GM19395 (cell line): ENCODE measurements around the gene AHNAK.
"Not testable (repeated sequence)": the region's sequence is repeated elsewhere in the genome, so short reads cannot be mapped to it uniquely, and the experiment has no call there.

Experiments
- ATAC-seq: cut with Tn5 transposase; IDR thresholded peaks from one replicate; pipeline ENCODE4 v1.9.1; 2021; ENCODE audit warnings: mild to moderate bottlenecking, moderate library complexity; ENCODE audit not compliant: unreplicated experiment

The AHNAK gene, protein sequence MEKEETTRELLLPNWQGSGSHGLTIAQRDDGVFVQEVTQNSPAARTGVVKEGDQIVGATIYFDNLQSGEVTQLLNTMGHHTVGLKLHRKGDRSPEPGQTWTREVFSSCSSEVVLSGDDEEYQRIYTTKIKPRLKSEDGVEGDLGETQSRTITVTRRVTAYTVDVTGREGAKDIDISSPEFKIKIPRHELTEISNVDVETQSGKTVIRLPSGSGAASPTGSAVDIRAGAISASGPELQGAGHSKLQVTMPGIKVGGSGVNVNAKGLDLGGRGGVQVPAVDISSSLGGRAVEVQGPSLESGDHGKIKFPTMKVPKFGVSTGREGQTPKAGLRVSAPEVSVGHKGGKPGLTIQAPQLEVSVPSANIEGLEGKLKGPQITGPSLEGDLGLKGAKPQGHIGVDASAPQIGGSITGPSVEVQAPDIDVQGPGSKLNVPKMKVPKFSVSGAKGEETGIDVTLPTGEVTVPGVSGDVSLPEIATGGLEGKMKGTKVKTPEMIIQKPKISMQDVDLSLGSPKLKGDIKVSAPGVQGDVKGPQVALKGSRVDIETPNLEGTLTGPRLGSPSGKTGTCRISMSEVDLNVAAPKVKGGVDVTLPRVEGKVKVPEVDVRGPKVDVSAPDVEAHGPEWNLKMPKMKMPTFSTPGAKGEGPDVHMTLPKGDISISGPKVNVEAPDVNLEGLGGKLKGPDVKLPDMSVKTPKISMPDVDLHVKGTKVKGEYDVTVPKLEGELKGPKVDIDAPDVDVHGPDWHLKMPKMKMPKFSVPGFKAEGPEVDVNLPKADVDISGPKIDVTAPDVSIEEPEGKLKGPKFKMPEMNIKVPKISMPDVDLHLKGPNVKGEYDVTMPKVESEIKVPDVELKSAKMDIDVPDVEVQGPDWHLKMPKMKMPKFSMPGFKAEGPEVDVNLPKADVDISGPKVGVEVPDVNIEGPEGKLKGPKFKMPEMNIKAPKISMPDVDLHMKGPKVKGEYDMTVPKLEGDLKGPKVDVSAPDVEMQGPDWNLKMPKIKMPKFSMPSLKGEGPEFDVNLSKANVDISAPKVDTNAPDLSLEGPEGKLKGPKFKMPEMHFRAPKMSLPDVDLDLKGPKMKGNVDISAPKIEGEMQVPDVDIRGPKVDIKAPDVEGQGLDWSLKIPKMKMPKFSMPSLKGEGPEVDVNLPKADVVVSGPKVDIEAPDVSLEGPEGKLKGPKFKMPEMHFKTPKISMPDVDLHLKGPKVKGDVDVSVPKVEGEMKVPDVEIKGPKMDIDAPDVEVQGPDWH (N-terminal part only)

DNA sequence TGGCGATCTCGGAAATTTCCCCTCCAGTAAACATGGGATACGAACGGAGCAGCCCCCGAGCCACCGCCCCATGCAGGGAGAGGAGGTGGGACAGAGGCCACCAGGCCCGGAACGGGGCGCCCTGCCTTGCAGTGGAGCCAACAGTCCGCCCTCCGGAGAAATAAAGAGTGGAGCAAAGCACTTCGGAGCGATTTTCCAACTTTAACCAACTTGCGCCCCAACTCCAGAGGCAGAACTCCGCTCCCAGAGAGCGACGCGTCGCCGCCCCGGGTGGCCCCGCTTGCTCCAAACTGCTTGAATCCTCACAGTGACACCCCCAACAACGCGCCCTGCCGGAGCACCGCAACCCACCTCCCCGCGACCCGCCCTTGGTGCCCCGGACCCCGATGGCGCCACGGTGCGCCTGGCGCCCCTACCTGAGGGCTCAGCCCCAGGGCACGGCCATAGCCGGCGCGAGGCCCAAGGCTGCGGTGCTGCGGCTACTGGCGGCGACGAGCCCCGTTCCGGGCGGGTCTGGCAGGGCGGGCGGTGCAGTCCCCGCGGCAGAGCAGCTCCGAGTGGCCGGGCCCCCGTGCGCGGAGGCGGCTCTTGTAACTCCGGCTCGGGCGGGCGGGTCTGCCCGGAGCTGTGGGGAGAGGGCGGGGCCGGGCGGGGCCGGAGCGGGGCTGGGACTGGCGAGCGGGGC, at the start of gene AHNAK:
Gene AHNAK (minus strand): TSS at position 563 of the 685 bp plus-strand sequence. CDS start 10,708 bp downstream, outside the sequence.
- ATAC-seq = no peak

DNA sequence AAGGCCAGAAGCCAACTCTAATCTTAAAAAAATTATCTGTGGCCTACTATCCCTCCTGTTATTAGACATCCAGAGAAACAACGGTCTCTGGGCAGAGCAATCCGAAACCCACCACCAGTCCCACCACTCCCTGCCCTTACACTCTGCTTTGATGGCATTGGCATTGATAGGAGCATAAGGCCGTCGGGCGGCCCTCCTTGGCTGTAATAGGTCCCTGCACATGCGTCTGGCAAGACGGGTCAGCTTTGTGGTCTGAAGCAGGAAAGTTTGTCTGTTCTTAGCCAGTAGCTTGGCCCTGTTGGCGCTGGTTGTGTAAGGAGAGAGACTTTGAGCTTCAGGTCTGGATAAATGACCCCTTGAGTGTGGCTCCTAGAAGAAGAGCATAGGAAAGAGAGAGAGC, 48.5 kb upstream of the AHNAK start:
- no peak for ATAC-seq

DNA sequence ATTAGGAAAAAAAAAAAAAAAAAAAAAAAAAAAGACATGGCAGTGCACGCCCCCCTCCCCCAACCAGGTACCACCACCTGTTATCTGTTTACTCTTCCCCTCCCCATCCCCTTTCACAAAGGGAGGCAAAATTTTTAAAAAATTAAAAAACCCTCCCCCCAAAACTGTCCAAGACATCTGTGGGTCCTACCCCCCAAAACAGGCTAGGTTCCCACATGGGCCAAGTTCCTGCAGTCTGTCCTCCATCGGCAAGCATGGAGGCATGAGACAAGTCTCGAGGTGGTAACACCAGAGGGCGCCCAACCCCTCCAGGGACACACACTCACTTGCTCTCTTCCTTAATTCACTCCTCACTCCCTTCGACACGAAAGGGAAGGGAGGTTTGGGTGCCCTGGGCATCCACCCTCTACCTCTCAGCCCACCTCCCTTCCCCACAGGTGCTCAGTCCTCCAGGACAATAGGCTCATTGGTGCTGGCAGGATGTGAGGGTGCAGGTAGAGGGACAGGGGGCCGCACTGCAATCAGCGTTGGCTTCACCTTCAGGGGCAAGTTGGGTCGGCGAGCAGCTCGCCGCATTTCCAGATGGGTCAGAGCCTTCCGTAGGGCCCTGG, 46.9 kb upstream of the AHNAK start:
- ATAC-seq = no peak

DNA sequence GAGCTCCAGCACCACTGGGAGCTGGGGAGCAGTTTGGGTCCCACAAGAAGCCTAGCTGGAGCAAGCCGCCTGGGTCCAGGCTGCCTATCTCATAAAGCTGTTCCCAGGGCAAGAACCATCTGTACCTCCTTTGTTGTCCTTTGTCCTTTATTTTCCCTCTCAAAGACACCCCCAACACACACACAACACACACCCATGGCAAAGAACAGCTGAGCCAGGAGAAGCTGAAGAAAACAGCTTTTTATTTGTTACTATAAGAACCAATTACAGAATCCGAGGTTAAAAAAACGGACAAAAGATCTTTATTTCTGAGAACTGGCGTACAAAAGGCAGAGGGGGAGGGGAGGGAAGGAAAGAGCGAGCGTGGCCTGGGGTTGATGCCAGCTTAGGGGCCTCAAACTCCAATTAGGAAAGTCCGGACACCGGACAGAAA, 46.4 kb upstream of the AHNAK start:
- no peak for ATAC-seq

DNA sequence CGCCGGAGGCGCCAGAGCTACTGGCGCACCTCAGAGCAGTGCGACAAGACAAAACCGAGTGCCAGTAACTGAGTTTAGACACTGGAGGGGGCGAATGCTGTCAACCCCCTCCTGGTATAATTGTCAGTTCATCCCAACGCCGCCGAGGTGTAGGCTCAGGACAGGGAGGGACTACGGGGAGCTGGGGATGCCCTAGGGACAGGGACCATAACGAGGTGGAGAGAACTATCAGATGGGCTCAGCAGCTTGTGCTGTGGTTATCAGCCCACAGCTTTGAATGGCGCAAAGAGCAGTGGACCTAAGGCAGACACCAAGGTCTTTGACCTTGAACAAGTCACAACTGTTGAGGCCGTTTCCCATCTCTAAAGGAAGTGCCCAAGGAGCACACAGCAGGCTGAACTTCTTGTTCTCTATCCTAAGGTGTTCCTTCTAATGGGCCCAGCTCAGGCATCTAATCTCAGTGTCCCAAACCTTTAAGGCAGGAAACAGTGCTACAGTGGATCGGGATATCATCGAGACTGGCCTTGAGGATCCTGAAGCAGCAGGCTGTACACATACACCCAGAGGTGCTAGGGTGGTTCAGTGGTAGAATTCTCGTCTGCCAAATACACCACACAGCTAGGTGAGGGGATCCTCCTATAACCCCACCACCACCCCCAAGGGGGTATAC, 45.7 kb upstream of the AHNAK start:
- no peak for ATAC-seq

DNA sequence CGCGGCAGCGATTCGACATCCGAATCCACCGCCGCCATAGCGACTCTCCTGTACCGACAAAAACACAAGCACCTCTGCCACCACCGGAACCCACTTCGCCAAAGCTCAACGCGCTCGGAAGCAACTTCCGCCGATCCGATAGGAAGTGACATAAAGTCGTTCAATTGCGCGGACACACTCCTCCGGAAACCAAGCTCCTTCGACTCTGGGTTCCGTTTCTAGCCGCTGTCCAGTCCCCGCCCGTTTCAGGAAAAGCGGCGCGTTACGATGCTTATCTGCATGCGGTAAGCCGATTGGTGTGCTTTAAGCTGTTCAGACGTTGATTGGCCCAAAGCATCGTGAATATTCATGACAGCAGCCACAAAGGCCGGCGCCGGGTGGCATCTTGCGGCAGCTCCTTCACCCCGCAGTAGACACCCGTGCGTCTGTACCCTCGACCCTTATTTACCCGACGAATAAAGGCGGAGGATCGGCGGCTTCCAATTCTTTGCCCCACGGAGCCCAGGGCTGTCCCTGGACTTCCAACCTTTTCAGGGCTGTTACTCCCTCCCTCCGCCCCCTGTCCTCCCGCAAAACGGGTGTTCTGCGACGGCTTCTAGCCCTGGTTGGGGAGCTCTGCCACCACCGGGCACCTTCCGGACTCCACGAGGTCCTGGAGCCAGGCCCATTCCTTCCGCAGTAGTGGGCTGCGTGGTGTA, 45.0 kb upstream of the AHNAK start, which contains the start of gene TUT1:
Gene TUT1 (minus strand): TSS at position 76 of the 698 bp plus-strand sequence. CDS start 38 bp downstream, at position 38.
- ATAC-seq = peak; percentile 87

DNA sequence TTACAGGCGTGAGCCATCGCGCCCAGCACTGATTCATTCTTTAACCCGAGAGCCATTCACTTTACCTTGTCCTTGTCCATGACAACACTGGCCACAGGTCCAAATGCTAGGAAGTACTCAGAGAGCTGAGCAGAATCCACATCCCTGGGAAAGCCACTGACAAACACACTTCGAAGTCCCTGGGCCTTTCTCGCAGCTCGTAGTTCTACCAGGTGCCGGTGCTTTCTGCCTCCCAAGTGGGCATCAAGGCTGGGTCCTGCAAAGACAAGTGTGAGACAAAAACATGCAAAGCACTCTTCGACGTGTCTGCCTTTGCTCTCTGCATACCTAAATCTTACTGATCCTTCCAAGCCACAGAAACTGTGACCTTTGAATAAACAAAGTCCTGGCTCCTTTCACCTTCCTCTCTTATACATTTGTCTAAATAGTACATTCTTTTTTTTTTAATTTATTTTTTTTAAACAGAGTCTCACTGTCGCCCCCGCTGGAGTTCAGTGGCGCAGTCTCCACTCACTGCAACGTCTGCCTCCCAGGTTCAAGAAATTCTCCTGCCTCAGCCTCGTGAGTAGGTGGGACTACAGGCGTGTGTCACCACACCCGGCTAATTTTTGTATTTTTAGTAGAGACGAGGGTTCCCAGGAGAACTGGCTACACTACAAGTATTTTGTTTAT, 42.5 kb upstream of the AHNAK start:
- no peak for ATAC-seq

DNA sequence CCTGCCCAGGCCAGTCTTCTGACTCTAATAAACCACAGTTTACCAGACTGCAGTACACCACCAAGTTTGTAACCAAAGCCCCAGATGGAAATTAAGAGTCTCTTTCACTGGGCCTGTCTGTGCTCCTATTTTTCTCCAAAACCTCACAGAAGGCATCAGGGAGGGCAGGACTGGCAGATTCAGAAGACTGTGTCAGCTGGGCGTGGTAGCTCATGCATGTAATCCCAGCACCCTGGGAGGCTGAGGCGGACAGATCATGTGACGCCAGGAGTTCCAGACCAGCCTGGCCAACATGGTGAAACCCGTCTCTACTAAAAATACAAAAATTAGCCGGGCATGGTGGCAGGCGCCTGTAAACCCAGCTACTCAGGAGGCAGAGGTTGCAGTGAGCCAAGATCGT, 38.8 kb upstream of the AHNAK start:
- not testable (repeated sequence) for ATAC-seq

DNA sequence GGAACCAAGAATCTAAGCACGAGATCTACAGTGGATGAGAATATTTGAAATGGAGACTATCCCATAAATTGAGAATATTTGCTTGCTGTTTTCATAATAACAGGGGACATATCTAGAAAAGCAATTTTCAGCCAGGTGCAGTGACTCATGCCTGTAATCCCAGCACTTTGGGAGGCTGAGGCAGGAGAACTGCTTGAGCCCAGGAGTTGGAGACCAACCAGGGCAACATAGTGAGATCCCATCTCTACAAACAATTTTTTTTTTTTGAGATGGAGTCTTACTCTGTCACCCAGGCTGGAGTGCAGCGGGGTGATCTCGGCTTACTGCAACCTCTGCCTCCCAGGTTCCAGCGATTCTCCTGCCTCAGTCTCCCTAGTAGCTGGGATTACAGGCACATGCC, 35.1 kb upstream of the AHNAK start:
- not testable (repeated sequence) for ATAC-seq

DNA sequence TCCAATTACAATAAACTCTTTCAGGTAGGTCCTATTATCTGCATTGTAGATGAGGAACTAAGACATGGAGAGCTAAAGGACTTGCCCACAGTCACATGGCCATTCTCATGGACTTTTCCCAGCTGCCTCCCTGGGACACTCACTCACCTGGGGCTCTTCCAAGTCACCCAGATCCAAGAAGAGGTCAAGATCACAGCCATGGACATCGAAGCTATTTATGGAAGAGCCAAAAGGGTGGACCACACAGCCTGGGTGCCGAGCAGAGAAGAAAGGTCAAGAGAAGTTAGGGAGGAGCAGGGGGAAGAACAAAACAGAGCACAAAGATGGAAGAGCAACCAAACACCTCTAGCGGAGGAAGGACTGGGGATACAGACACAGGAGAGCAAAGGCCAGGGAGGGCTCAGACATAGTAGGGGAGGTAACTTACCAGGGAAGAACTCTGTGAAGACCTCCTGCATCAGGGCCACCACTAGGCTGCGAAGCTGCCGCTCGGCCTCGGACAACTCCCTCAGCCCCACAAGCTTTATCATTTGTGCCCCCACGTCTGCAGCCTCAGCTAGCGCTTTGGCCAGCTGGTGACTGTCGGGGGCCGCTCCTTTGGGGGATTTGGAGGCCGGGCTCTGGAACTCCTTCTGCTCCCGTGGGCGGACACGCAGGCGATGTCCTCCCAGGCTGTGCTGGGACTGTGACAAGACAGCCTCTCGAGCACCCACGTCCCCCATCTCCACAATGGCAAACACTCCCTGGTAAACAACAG, 34.5 kb upstream of the AHNAK start:
- no peak for ATAC-seq

DNA sequence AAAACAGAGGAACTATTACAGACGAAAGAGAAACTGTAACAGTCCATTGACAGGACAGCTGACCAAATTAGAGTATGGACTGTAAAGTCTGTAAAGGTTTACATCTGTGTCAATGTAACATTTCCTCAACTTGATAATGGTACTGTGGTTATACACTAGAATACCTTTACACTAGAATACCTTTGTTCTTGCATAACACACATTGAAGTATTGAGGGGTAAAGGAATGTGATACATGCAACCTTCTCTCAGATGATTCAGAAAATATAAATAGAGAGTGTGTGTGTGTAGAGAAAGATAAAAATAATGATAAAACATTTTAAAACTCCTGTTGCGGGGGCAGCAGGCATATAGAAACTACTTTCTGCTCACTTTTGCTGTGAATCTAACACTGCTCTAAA, 32.6 kb upstream of the AHNAK start:
- ATAC-seq = no peak

DNA sequence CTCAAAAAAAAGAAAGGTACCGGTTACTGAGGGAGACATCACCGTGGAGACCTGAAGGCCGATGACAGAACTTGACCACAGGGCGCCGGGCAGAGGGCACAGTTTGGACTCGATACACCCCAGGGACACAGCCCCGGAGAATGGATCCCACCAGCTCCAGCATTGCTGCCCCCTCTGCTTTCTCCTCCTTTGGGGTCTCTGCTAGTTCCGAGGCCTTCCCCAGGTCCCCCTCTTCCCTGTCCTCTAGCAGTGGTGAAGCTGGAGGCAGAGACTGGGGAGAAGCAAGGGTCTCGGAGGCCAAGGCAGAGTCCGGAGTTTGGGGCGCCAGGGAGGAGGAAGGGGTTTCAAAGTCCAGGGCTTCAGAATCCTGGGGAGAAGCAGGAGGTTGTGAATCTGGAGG, 31.9 kb upstream of the AHNAK start:
- no peak for ATAC-seq

DNA sequence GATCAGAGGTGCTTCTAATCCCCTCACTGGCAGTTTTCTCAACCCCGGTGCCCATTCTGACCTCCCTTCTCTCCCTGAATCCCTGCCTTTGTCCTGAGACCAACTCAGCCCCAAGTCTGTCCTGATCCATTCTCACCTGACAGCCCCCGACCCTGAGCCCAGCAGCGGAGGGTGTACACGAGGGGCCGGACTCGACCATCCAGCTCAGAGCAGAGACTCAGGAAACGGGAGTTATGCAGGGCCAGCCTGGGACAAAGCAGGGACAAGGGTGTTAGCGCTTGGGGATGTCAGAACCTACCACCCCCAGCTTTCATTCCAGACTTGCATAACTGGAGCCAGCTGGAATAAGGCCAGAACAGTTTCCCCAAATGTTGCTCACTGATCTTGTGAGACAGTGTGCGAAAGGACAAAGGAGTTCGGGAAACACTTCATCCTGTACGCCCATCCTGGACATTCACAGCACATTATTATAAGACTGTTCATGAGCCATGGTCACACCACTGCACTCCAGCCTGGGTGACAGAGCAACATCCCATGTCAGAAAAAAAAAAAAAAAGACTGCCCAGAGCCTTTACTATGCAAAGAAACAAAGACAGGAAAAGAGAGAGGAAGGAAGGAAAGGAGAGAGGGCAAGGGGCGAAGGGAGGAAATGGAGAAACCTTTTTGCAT, 30.6 kb upstream of the AHNAK start:
- ATAC-seq = no peak

DNA sequence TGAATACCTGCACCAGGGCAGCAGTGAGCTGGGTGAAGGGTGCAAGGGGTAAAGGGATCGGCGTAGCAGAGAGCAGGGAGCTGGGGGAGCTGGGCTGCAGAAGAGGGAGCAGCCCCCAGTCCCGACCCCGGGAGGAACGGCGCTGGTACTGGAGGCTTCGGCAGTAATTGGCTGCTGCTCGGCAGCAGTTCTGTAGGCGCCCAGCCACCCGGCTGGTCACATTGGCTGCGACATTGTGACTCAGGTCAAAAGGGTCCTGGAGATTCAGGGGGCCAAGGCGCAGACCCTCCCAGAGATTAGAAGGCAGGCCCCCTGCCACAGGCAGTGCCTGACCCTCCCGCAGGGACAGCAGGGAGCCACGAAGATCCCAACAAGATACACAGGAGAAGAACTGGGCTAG, 29.2 kb upstream of the AHNAK start:
- no peak for ATAC-seq

DNA sequence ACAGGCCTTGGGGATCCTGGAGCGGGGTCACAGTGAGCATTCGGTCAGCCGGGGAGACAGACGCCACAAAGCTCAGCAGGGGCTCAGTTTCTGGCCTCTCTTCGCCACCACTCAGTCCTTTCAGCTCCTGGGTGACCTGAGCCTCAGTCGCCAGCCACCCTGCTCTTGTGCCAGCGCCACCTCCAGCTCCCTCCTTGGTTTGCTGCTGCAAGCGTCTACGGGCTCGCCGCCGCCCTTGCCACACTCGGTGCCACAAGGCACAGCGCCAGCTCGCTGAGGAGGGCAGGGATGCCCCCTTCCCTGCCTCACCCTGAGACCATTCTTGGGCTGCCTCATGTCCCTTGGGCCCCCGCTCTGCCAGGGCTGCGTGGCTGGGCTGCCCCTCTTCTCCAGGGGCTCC, 28.6 kb upstream of the AHNAK start:
- ATAC-seq = no peak

DNA sequence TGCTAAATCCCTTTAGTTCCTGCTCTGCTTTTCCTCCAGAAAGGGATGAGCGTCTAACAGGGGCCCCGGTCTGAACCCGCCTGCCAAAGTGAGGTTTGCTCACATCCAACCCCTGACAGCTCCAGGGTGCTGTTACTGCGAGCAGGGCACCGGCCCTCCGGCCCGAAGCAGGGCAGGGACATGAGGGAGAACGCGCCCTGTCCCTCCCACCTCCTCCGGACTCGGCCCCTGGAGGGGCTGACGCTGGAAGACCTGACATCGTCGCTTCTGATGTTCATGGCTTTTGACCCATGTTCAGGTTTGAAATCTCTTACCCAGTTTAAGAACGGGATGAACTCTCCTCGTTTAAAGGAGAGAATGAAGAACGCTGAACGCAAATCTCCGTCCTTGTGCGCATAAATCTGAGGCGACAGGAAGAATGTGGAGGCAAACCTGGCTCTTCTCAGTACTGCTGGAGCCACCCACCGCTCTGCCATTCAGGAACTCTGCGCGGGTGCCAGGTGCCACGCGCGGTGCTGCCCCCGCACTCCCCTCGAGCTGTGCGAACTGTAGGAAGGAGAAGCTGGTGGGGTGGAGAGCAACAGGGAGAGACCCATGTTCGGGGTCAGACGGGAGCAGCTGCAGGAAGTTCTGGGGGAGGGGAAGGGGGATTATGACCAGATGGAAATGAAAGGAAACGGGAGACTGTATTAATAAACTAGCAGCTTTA, 27.9 kb upstream of the AHNAK start:
- ATAC-seq = peak; percentile 29
